Smooth muscle cell (in vitro differentiated cells): ENCODE data around the gene IQUB. TPM values are rescaled to one million over a fixed set of nuclear protein-coding genes. Genes with fewer than 3 reads are reported as not detected.
"Not testable (repeated sequence)": the region's sequence is repeated elsewhere in the genome, so short reads cannot be mapped to it uniquely, and the experiment has no call there.

Experiments used
- DNase-seq: peaks from one replicate; lab custom pipeline; 2025; ENCODE audit not compliant: unreplicated experiment; lab: John Stamatoyannopoulos, UW
- H2AFZ ChIP-seq: fragments of 200-600 bp; sonication (generic); 2 replicates; pipeline ENCODE4 v1.6.0; 2016; ENCODE audit warnings: antibody characterized with exemption, low read depth, mild to moderate bottlenecking
- H3F3A ChIP-seq: fragments of 200-600 bp; sonication (generic); 2 replicates; pipeline ENCODE4 v1.6.0; 2017; ENCODE audit warnings: antibody characterized with exemption, low read depth
- H3K27ac ChIP-seq: fragments of 200-600 bp; sonication (generic); 2 replicates; pipeline ENCODE4 v1.5.1; 2016; ENCODE audit warnings: low read depth, mild to moderate bottlenecking
- H3K27me3 ChIP-seq: fragments of 200-600 bp; sonication (generic); 2 replicates; pipeline ENCODE4 v1.6.1; 2016; ENCODE audit warnings: low read depth, mild to moderate bottlenecking
- H3K36me3 ChIP-seq: fragments of 200-600 bp; sonication (generic); 2 replicates; pipeline ENCODE4 v1.5.1; 2016; ENCODE audit warnings: low read depth
- H3K4me1 ChIP-seq: fragments of 200-600 bp; sonication (generic); 2 replicates; pipeline ENCODE4 v1.5.1; 2016; ENCODE audit warnings: low read depth
- H3K4me2 ChIP-seq: fragments of 200-600 bp; sonication (generic); 2 replicates; pipeline ENCODE4 v1.6.0; 2016; ENCODE audit warnings: mild to moderate bottlenecking
- H3K4me3 ChIP-seq: fragments of 200-600 bp; sonication (generic); 2 replicates; pipeline ENCODE4 v1.5.1; 2016; ENCODE audit warnings: mild to moderate bottlenecking
- H3K79me2 ChIP-seq: fragments of 200-600 bp; sonication (generic); 2 replicates; pipeline ENCODE4 v1.6.0; 2016; ENCODE audit warnings: low read depth, mild to moderate bottlenecking
- H3K9ac ChIP-seq: fragments of 200-600 bp; sonication (generic); 2 replicates; pipeline ENCODE4 v1.6.0; 2016; ENCODE audit warnings: low read depth
- H3K9me3 ChIP-seq: fragments of 200-600 bp; sonication (generic); replicated peaks from 2 replicates; pipeline ENCODE4 v1.5.1; 2016; ENCODE audit warnings: low read depth
- H4K20me1 ChIP-seq: fragments of 200-600 bp; sonication (generic); 2 replicates; pipeline ENCODE4 v1.6.0; 2016; ENCODE audit warnings: low read depth
- CTCF ChIP-seq: fragments of 200-600 bp; sonication (generic); IDR thresholded peaks from 2 replicates; pipeline ENCODE4 v1.5.1; 2017; ENCODE audit warnings: borderline replicate concordance, mild to moderate bottlenecking, antibody characterized with exemption; ENCODE audit not compliant: insufficient read depth, poor library complexity, severe bottlenecking
- WGBS: methylation state at CpG from one replicate; pipeline ENCODE4 v1.1.7; 2016; ENCODE audit warnings: low lambda C conversion rate; 5-methylcytosine and 5-hydroxymethylcytosine counted together
- polyA plus RNA-seq: library from polyadenylated mRNA; unstranded; fragments of >200 nt; fragmentation: Nextera tagmentation; extraction: Ambion mirVana; gene quantifications from 2 replicates; pipeline ENCODE4 v1.2.1, GENCODE V29; 2016
- total RNA-seq: library from RNA; depleted of rRNA; stranded (reverse); fragments of >200 nt; gene quantifications from 2 replicates; pipeline ENCODE4 v1.2.3, GENCODE V29; 2014

IQUB gene
- total and polyA plus RNA-seq, 2 experiments from 2014 or later, result 0.58 to 2.1 TPM

- H3K9ac ChIP-seq, result no peak overlapping the region
- H3K79me2 ChIP-seq, result no peaks in the 10 kb centered on the region
- DNase-seq, result no peak
- no peak for TF ChIP-seq CTCF
- H3K27me3 ChIP-seq, result no peaks in the 10 kb centered on the region
- H3K4me1 ChIP-seq, result no peaks in the 10 kb centered on the region
- H3K4me3 ChIP-seq, result no peak overlapping the region
- no peaks in the 10 kb centered on the region for H3K36me3 ChIP-seq
- H2AFZ ChIP-seq, result no peak overlapping the region
- H4K20me1 ChIP-seq, result no peaks in the 10 kb centered on the region
- H3K27ac ChIP-seq, result no peak overlapping the region
- H3F3A ChIP-seq, result no peaks in the 10 kb centered on the region
- 93% methylated on average over 3 of the region's 3 CpGs for WGBS
- H3K9me3 ChIP-seq, result no peaks in the 10 kb centered on the region
- no peak overlapping the region for H3K4me2 ChIP-seq
Measured at GRCh38 chr7:123480107-123480506, 54.3 kb downstream of the IQUB start.

DNA sequence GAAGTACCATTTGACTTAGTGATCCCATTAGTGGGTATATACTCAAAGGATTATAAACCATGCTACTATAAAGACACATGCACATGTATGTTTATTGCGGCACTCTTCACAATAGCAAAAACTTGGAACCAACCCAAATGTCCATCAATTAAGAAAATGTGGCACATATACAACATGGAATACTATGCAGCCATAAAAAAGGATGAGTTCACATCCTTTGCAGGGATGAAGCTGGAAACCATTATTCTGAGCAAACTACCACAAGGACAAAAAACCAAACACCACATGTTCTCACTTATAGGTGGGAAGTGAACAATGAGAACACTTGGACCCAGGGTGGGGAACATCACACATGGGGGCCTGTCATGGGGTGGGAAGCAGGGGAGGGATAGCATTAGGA lies 56.3 kb downstream of the IQUB start:
- H3F3A ChIP-seq, H3K4me3 ChIP-seq, H3K27ac ChIP-seq, H3K4me1 ChIP-seq, H2AFZ ChIP-seq, DNase-seq, H3K79me2 ChIP-seq, H3K9ac ChIP-seq, H3K9me3 ChIP-seq, H3K4me2 ChIP-seq, H3K27me3 ChIP-seq, H3K36me3 ChIP-seq, H4K20me1 ChIP-seq: not testable (repeated sequence)
- 91% methylated on average over 1 of the region's 1 CpG for WGBS

DNA sequence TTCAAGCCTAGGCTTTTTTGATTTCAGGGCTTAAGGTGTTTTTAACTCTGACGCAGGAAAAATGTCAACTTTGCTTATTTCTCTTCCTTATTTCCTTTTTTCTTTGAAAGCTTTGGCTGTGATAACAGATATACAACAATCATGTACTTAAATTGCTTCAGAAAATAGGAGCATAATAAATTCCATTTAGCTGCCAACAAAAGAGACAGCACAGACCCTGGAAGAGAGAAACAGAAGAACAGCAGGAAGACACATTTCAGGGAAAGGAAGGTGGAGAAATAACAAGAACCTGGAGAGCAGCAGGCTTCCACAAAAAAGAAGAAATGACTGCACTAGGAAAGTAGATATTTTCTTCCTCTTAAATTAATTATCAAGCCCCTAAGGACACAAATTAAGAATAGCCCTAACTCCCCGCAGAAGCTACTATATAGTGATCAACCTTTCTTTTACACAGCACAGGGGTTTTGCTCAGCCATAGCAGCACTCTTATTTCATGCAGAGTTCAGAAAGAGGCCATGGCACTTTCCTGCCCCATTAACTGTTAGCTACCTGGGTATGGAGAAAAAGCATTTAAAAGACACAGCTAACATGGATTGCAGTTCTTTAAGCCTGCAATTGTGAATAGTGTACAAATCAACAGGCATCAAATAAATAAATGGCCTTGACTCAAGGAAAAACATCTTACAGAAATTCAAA lies 61.5 kb downstream of the IQUB start:
- Histone ChIP-seq H3K4me1 (no peaks in the 10 kb centered on the region), H3K9me3 (no peaks in the 10 kb centered on the region), H3K36me3 (no peaks in the 10 kb centered on the region), H3K4me2 (no peak overlapping the region), H4K20me1 (no peaks in the 10 kb centered on the region), H3K27ac (no peak overlapping the region), H3F3A (no peaks in the 10 kb centered on the region), H2AFZ (no peak overlapping the region), H3K4me3 (no peak overlapping the region), H3K9ac (no peak overlapping the region), H3K79me2 (no peaks in the 10 kb centered on the region), H3K27me3 (no peaks in the 10 kb centered on the region)
- no peak for TF ChIP-seq CTCF
- no peak for DNase-seq
- 97% methylated on average over 2 of the region's 2 CpGs for WGBS

DNA sequence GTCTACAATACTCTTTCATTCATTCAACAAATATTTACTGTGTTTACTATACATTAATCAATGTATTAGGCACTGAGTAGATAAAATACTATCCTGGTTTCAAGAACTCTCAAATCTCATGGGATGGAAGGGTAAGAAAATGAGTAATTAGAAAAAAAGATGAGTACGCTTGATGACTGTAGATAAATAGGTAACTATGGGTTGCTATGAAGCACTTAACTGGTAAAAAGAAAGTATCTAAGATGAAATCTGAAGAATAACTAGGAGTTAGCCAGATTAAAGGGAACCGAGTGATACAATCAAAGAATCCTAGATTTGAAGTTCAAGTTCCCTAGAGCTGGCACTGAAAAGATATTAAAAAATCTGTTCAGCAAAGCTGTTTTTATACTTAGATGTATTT lies 62.1 kb downstream of the IQUB start:
- H3K27me3 ChIP-seq, result no peaks in the 10 kb centered on the region
- no peak overlapping the region for H3K4me3 ChIP-seq
- H3K36me3 ChIP-seq, result no peaks in the 10 kb centered on the region
- no peaks in the 10 kb centered on the region for H3F3A ChIP-seq
- H3K4me2 ChIP-seq, result no peak overlapping the region
- H3K27ac ChIP-seq, result no peak overlapping the region
- no peak overlapping the region for H2AFZ ChIP-seq
- no peak overlapping the region for H3K9ac ChIP-seq
- no peaks in the 10 kb centered on the region for H3K79me2 ChIP-seq
- no peaks in the 10 kb centered on the region for H3K4me1 ChIP-seq
- WGBS, result 95% methylated on average over 2 of the region's 2 CpGs
- DNase-seq, result no peak
- TF ChIP-seq CTCF, result no peak
- H4K20me1 ChIP-seq, result no peaks in the 10 kb centered on the region
- H3K9me3 ChIP-seq, result no peaks in the 10 kb centered on the region
